Muscle of leg (tissue), 16 donors: Measurements from ENCODE around the gene RELA. TPM values are rescaled to one million over a fixed set of nuclear protein-coding genes. Genes with fewer than 3 reads are reported as not detected.
"Not testable (repeated sequence)": the region's sequence is repeated elsewhere in the genome, so short reads cannot be mapped to it uniquely, and the experiment has no call there.

Experiments
- DNase-seq: peaks from one replicate; pipeline ENCODE4 v3.0.0; 2013
- H3K27ac ChIP-seq: one replicate; pipeline ENCODE4 v1.5.1; 2013; ENCODE audit warnings: mild to moderate bottlenecking, low read length, control low read depth
- H3K27me3 ChIP-seq: one replicate; pipeline ENCODE4 v1.6.1; 2013; ENCODE audit warnings: low read length; ENCODE audit not compliant: control insufficient read depth, insufficient read depth
- H3K36me3 ChIP-seq: one replicate; pipeline ENCODE4 v1.6.1; 2013; ENCODE audit warnings: low read length; ENCODE audit not compliant: control insufficient read depth, insufficient read depth
- H3K4me1 ChIP-seq: one replicate; pipeline ENCODE4 v1.6.1; 2013; ENCODE audit warnings: low read length; ENCODE audit not compliant: control insufficient read depth, insufficient read depth
- H3K4me3 ChIP-seq: one replicate; pipeline ENCODE4 v1.5.1; 2013; ENCODE audit warnings: low read length, control low read depth
- H3K9me3 ChIP-seq: replicated peaks from 2 replicates; pipeline ENCODE4 v1.6.1; 2013; ENCODE audit warnings: low read depth, low read length; ENCODE audit not compliant: control insufficient read depth
- WGBS: methylation state at CpG from one replicate; pipeline ENCODE4 v1.1.5; 2013; ENCODE audit warnings: missing lambda C conversion rate; ENCODE audit not compliant: insufficient coverage; 5-methylcytosine and 5-hydroxymethylcytosine counted together
- long read RNA-seq, 11 donors: transcript quantifications; one replicate each; lab custom pipeline, GENCODE V29; 2026
- polyA plus RNA-seq, 8 donors: library from polyadenylated mRNA; unstranded; fragments of 120-200 nt; gene quantifications; one replicate each; pipeline versions ENCODE4 v1.2.1 to v1.2.3, GENCODE V29; 2013; ENCODE audit warnings: inconsistent platforms in 1 of 8, low replicate concordance in 1 of 8; ENCODE audit not compliant: insufficient read length in 8 of 8, insufficient read depth in 1 of 8
- total RNA-seq: library from RNA; stranded (reverse); fragments of 120-200 nt; gene quantifications from one replicate; pipeline ENCODE4 v1.2.4, GENCODE V29; 2013

Gene RELA
- total RNA-seq (18.8 TPM), polyA plus RNA-seq (10 to 100 TPM; 38.6 to 54.2 (median 44.5) TPM)
- long read RNA-seq, donor 1, partial matches to known transcripts = 0 of 1 reads
- long read RNA-seq, donor 1, other reads (novel, unspliced or antisense) = 0 of 1 reads
- long read RNA-seq, donor 2, partial matches to known transcripts = 0 of 1 reads
- long read RNA-seq, donor 2, other reads (novel, unspliced or antisense) = 0 of 1 reads
- long read RNA-seq, donor 3, transcript RELA-202 (11 exons, 2,700 nt) = major isoform, 12 of 13 reads
- long read RNA-seq, donor 3, partial matches to known transcripts = 0 of 13 reads
- long read RNA-seq, donor 3, other reads (novel, unspliced or antisense) = 0 of 13 reads
- long read RNA-seq, donor 4, partial matches to known transcripts = 0 of 2 reads
- long read RNA-seq, donor 4, other reads (novel, unspliced or antisense) = 0 of 2 reads
- long read RNA-seq, donor 5, transcript RELA-202 (11 exons, 2,700 nt) = major isoform, 14 of 18 reads
- long read RNA-seq, donor 5, partial matches to known transcripts = 0 of 18 reads
- long read RNA-seq, donor 5, other reads (novel, unspliced or antisense) = 0 of 18 reads
- long read RNA-seq, donor 6, partial matches to known transcripts = 22 of 27 reads
- long read RNA-seq, donor 6, other reads (novel, unspliced or antisense) = 0 of 27 reads
- long read RNA-seq, donor 7, transcript RELA-202 (11 exons, 2,700 nt) = major isoform, 10 of 11 reads
- long read RNA-seq, donor 7, partial matches to known transcripts = 0 of 11 reads
- long read RNA-seq, donor 7, other reads (novel, unspliced or antisense) = 0 of 11 reads
- long read RNA-seq, donor 8, transcript RELA-202 (11 exons, 2,700 nt) = major isoform, 6 of 11 reads
- long read RNA-seq, donor 8, partial matches to known transcripts = 0 of 11 reads
- long read RNA-seq, donor 8, other reads (novel, unspliced or antisense) = 0 of 11 reads
- long read RNA-seq, donor 9, transcript RELA-202 (11 exons, 2,700 nt) = major isoform, 7 of 10 reads
- long read RNA-seq, donor 9, partial matches to known transcripts = 0 of 10 reads
- long read RNA-seq, donor 9, other reads (novel, unspliced or antisense) = 0 of 10 reads
- long read RNA-seq, donor 10, partial matches to known transcripts = 0 of 4 reads
- long read RNA-seq, donor 10, other reads (novel, unspliced or antisense) = 0 of 4 reads
- long read RNA-seq, donor 11, transcript RELA-202 (11 exons, 2,700 nt) = major isoform, 5 of 10 reads
- long read RNA-seq, donor 11, partial matches to known transcripts = 0 of 10 reads
- long read RNA-seq, donor 11, other reads (novel, unspliced or antisense) = 0 of 10 reads

- peaks cover 34% of the 10 kb centered on the region for H3K36me3 ChIP-seq
- H3K4me3 ChIP-seq = peak within 1 kb of the TSS; percentile 80
- H3K4me1 ChIP-seq = peaks cover 24% of the 10 kb centered on the region
- H3K27me3 ChIP-seq = no peaks in the 10 kb centered on the region
- peak within 1 kb of the TSS; percentile 100 for H3K27ac ChIP-seq
- no peaks in the 10 kb centered on the region for H3K9me3 ChIP-seq
- under 1% methylated on average over 86 of the region's 91 CpGs for WGBS
- DNase-seq = peak; percentile 98
Measured at GRCh38 chr11:65662799-65663638, at the start of gene RELA. Gene RELA (minus strand): TSS chr11:65662916. CDS start chr11:65662832, 84 bp downstream.

- Histone ChIP-seq H3K4me1 (peaks cover 20% of the 10 kb centered on the region), H3K4me3 (peak within 1 kb of the TSS; percentile 83), H3K27me3 (no peaks in the 10 kb centered on the region), H3K36me3 (peaks cover 44% of the 10 kb centered on the region), H3K9me3 (no peaks in the 10 kb centered on the region), H3K27ac (peak within 1 kb of the TSS; percentile 95)
- under 1% methylated on average over 59 of the region's 65 CpGs for WGBS
- DNase-seq = peak; percentile 99
Measured at GRCh38 chr11:65711785-65712632, 49.3 kb upstream of the RELA start, which contains the start of gene KAT5. Gene KAT5 (plus strand): TSS chr11:65712252. CDS start chr11:65712268, 16 bp downstream.

GRCh38 chr11:65710421-65710820 lies 47.7 kb upstream of the RELA start:
- no peak overlapping the region for H3K27ac ChIP-seq
- no peaks in the 10 kb centered on the region for H3K9me3 ChIP-seq
- peaks cover 25% of the 10 kb centered on the region for H3K4me1 ChIP-seq
- no peak overlapping the region for H3K4me3 ChIP-seq
- 70% methylated on average over 2 of the region's 3 CpGs for WGBS
- DNase-seq = no peak
- peaks cover 28% of the 10 kb centered on the region for H3K36me3 ChIP-seq
- no peaks in the 10 kb centered on the region for H3K27me3 ChIP-seq

GRCh38 chr11:65709661-65710060 lies 46.9 kb upstream of the RELA start:
- no peak for DNase-seq
- no peak overlapping the region for H3K4me3 ChIP-seq
- WGBS = 70% methylated on average over 6 of the region's 8 CpGs
- no peaks in the 10 kb centered on the region for H3K9me3 ChIP-seq
- peaks cover 20% of the 10 kb centered on the region for H3K36me3 ChIP-seq
- H3K27me3 ChIP-seq = no peaks in the 10 kb centered on the region
- peaks cover 25% of the 10 kb centered on the region for H3K4me1 ChIP-seq
- no peak overlapping the region for H3K27ac ChIP-seq

- peaks cover 25% of the 10 kb centered on the region for H3K4me1 ChIP-seq
- peaks cover 8% of the 10 kb centered on the region for H3K36me3 ChIP-seq
- H3K27ac ChIP-seq = no peak overlapping the region
- H3K9me3 ChIP-seq = no peaks in the 10 kb centered on the region
- no peak for DNase-seq
- WGBS = no CpG with 5 or more reads among the region's 5 CpGs
- H3K4me3 ChIP-seq = no peak overlapping the region
- H3K27me3 ChIP-seq = peaks cover under 1% of the 10 kb centered on the region
Measured at GRCh38 chr11:65708451-65708850, 45.7 kb upstream of the RELA start.

GRCh38 chr11:65707002-65707401 lies 44.3 kb upstream of the RELA start:
- not testable (repeated sequence) for H3K27me3 ChIP-seq, H3K9me3 ChIP-seq, H3K27ac ChIP-seq, H3K36me3 ChIP-seq, DNase-seq, H3K4me3 ChIP-seq
- H3K4me1 ChIP-seq = peaks cover 15% of the 10 kb centered on the region
- WGBS = no CpG with 5 or more reads among the region's 12 CpGs

- H3K9me3 ChIP-seq, H3K27me3 ChIP-seq, H3K36me3 ChIP-seq, H3K4me3 ChIP-seq: not testable (repeated sequence)
- peak; percentile 83 for DNase-seq
- Histone ChIP-seq H3K27ac (peak overlapping the region; percentile 3), H3K4me1 (peaks cover 12% of the 10 kb centered on the region)
- WGBS = 12% methylated on average over 12 of the region's 14 CpGs
Measured at GRCh38 chr11:65706303-65706763, 43.6 kb upstream of the RELA start.

GRCh38 chr11:65703846-65704245 lies 41.1 kb upstream of the RELA start:
- Histone ChIP-seq H3K36me3 (no peaks in the 10 kb centered on the region), H3K4me3 (no peak overlapping the region), H3K4me1 (peaks cover 8% of the 10 kb centered on the region), H3K9me3 (no peaks in the 10 kb centered on the region), H3K27me3 (peaks cover 4% of the 10 kb centered on the region), H3K27ac (no peak overlapping the region)
- WGBS = no CpG with 5 or more reads among the region's 4 CpGs
- DNase-seq = no peak
